Thoracic aorta (tissue), 2 donors: ENCODE results near the gene PALM2AKAP2. TPM values are rescaled to one million over a fixed set of nuclear protein-coding genes. Genes with fewer than 3 reads are reported as not detected.
A peak's percentile ranks its signal among the peaks of the same experiment; 100 is the strongest.

ENCODE experiments used
- ATAC-seq: fragments of 150-250 bp; one replicate; pipeline ENCODE4 v1.8.0; 2017; ENCODE audit warnings: low read depth; ENCODE audit not compliant: insufficient number of reproducible peaks, low FRiP score
- DNase-seq: peaks from one replicate; pipeline ENCODE4 v3.0.0-alpha.2; 2020; ENCODE audit warnings: low spot score
- H3K27ac ChIP-seq, 2 donors: fragments of 200-600 bp; sonication (generic); 1 replicate in 1 of 2; 2 replicates in 1 of 2; pipeline ENCODE4 v1.5.1; 2016; ENCODE audit warnings: mild to moderate bottlenecking in 2 of 2, moderate library complexity in 2 of 2
- H3K27me3 ChIP-seq: fragments of 200-600 bp; sonication (generic); replicated peaks from 2 replicates; pipeline ENCODE4 v1.6.0; 2016; ENCODE audit warnings: mild to moderate bottlenecking; ENCODE audit not compliant: insufficient read depth
- H3K36me3 ChIP-seq: fragments of 200-600 bp; sonication (generic); one replicate; pipeline ENCODE4 v1.5.1; 2016
- H3K4me1 ChIP-seq, 2 donors: fragments of 200-600 bp; sonication (generic); 1 replicate in 1 of 2; 2 replicates in 1 of 2; pipeline versions ENCODE4 v1.5.1 to v1.6.0; 2016; ENCODE audit warnings: low read depth in 2 of 2, mild to moderate bottlenecking in 1 of 2; ENCODE audit not compliant: control insufficient read depth in 1 of 2
- H3K4me3 ChIP-seq: fragments of 200-600 bp; sonication (generic); 2 replicates; pipeline ENCODE4 v1.5.1; 2016; ENCODE audit warnings: mild to moderate bottlenecking
- H3K9me3 ChIP-seq: fragments of 200-600 bp; sonication (generic); 2 replicates; pipeline ENCODE4 v1.5.1; 2016
- CTCF ChIP-seq: fragments of 200-600 bp; sonication (generic); IDR thresholded peaks from one replicate; pipeline ENCODE4 v1.5.1; 2019; ENCODE audit warnings: antibody characterized with exemption
- total RNA-seq, 2 donors: library from RNA; depleted of rRNA; stranded (reverse); fragments of >200 nt; gene quantifications; one replicate each; pipeline versions ENCODE4 v1.1.0 to v1.2.3, GENCODE V29; 2016

PALM2AKAP2 gene
- total RNA-seq, 2 donors from 2014 or later = 45.9 to 84.2 TPM

GRCh38 chr9:109789971-109790370 is 10.0 kb downstream of the PALM2AKAP2 start:
- ATAC-seq = no peak
- peaks cover 44 to 87% of the 10 kb centered on the region in 2 donors for H3K4me1 ChIP-seq
- H3K9me3 ChIP-seq = no peaks in the 10 kb centered on the region
- no peak overlapping the region for H3K4me3 ChIP-seq
- H3K27ac ChIP-seq = peak overlapping the region in 1 of 2 donors; percentile 27
- DNase-seq = no peak
- H3K36me3 ChIP-seq = no peaks in the 10 kb centered on the region
- no peak for TF ChIP-seq CTCF
- no peaks in the 10 kb centered on the region for H3K27me3 ChIP-seq

GRCh38 chr9:109791003-109791677 is 11.1 kb downstream of the PALM2AKAP2 start:
- no peaks in the 10 kb centered on the region for H3K36me3 ChIP-seq
- no peak for ATAC-seq
- DNase-seq = no peak
- H3K27me3 ChIP-seq = no peaks in the 10 kb centered on the region
- H3K9me3 ChIP-seq = no peaks in the 10 kb centered on the region
- H3K27ac ChIP-seq = peak overlapping the region; percentile 82 to 84
- no peak for TF ChIP-seq CTCF
- H3K4me1 ChIP-seq = peaks cover 50 to 88% of the 10 kb centered on the region in 2 donors
- H3K4me3 ChIP-seq = no peak overlapping the region

- Histone ChIP-seq H3K4me1 (peaks cover 50 to 88% of the 10 kb centered on the region in 2 donors), H3K27ac (peak overlapping the region; percentile 82 to 84), H3K4me3 (peak overlapping the region; percentile 9), H3K36me3 (no peaks in the 10 kb centered on the region), H3K27me3 (no peaks in the 10 kb centered on the region), H3K9me3 (no peaks in the 10 kb centered on the region)
- no peak for TF ChIP-seq CTCF
- ATAC-seq (no peak), DNase-seq (no peak)
Measured at GRCh38 chr9:109791747-109792146, 11.7 kb downstream of the PALM2AKAP2 start.

- Histone ChIP-seq H3K36me3 (no peaks in the 10 kb centered on the region), H3K27ac (peak overlapping the region; percentile 82 to 84), H3K9me3 (no peaks in the 10 kb centered on the region), H3K4me1 (peaks cover 50 to 95% of the 10 kb centered on the region in 2 donors), H3K4me3 (no peak overlapping the region), H3K27me3 (no peaks in the 10 kb centered on the region)
- no peak for TF ChIP-seq CTCF
- ATAC-seq (no peak), DNase-seq (no peak)
Measured at GRCh38 chr9:109792951-109793546, 13.1 kb downstream of the PALM2AKAP2 start.

GRCh38 chr9:109793921-109794320 is 13.9 kb downstream of the PALM2AKAP2 start:
- DNase-seq (no peak), ATAC-seq (no peak)
- Histone ChIP-seq H3K4me1 (peaks cover 53 to 97% of the 10 kb centered on the region in 2 donors), H3K9me3 (no peaks in the 10 kb centered on the region), H3K36me3 (no peaks in the 10 kb centered on the region), H3K27me3 (no peaks in the 10 kb centered on the region), H3K4me3 (no peak overlapping the region), H3K27ac (peak overlapping the region; percentile 82 to 84)
- no peak for TF ChIP-seq CTCF
